ENCODE measurements around the gene RAD9A. TPM values are rescaled to one million over a fixed set of nuclear protein-coding genes. Genes with fewer than 3 reads are reported as not detected.

Gene RAD9A
- total RNA-seq, 6 donors from 2014 or later: 20.4 to 115 (median 28.2) TPM

DNA sequence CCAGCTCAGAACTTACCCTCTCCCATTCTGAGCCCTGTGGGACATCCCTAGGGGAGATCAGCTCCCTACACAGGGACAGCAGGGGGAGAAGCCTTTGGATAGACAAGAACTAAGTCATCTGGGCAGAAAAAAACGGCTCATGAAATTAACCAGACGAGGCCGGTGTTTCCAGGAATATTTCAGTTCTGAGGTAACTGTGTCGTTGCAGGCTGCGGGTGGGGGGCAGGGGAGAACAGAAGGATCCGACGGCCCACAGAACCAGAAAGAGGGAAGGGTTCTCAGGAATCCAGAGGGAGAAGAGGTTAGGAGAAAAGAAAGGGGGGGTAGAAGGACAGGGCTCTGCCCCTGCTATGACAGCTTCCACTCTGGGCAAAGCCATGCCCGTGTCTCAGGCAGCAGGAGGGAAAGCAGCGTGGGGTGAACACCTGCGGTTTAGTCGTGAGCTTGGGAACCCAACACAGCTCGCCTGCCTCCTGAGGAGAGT lies 21.9 kb upstream of the RAD9A start:
- H3K27ac ChIP-seq: peak overlapping the region; percentile 24 to 98 (median 78)
- no peak overlapping the region for H3K4me3 ChIP-seq
- no peak for TF ChIP-seq POLR2A (IDR thresholded peaks at IDR 0.05)
- TF ChIP-seq POLR2AphosphoS5 (IDR thresholded peaks at IDR 0.05): no peak
- TF ChIP-seq, protein P1, sequence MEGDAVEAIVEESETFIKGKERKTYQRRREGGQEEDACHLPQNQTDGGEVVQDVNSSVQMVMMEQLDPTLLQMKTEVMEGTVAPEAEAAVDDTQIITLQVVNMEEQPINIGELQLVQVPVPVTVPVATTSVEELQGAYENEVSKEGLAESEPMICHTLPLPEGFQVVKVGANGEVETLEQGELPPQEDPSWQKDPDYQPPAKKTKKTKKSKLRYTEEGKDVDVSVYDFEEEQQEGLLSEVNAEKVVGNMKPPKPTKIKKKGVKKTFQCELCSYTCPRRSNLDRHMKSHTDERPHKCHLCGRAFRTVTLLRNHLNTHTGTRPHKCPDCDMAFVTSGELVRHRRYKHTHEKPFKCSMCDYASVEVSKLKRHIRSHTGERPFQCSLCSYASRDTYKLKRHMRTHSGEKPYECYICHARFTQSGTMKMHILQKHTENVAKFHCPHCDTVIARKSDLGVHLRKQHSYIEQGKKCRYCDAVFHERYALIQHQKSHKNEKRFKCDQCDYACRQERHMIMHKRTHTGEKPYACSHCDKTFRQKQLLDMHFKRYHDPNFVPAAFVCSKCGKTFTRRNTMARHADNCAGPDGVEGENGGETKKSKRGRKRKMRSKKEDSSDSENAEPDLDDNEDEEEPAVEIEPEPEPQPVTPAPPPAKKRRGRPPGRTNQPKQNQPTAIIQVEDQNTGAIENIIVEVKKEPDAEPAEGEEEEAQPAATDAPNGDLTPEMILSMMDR (IDR thresholded peaks at IDR 0.05): no peak
- no peak for TF ChIP-seq EP300 (IDR thresholded peaks at IDR 0.05)
- no peaks in the 10 kb centered on the region for H3K27me3 ChIP-seq
- DNase-seq (no peak), ATAC-seq (ENCODE audit: low FRiP score in 2 of 2) (no peak)
- no peaks in the 10 kb centered on the region for H3K9me3 ChIP-seq
- peaks cover 0 to 6% (median 2%) of the 10 kb centered on the region in 4 donors for H3K36me3 ChIP-seq
- 40 to 49% methylated on average over 11 to 12 of the region's 12 CpGs for WGBS, 2 donors
- H3K4me1 ChIP-seq: peaks cover 62 to 91% (median 69%) of the 10 kb centered on the region in 4 donors

DNA sequence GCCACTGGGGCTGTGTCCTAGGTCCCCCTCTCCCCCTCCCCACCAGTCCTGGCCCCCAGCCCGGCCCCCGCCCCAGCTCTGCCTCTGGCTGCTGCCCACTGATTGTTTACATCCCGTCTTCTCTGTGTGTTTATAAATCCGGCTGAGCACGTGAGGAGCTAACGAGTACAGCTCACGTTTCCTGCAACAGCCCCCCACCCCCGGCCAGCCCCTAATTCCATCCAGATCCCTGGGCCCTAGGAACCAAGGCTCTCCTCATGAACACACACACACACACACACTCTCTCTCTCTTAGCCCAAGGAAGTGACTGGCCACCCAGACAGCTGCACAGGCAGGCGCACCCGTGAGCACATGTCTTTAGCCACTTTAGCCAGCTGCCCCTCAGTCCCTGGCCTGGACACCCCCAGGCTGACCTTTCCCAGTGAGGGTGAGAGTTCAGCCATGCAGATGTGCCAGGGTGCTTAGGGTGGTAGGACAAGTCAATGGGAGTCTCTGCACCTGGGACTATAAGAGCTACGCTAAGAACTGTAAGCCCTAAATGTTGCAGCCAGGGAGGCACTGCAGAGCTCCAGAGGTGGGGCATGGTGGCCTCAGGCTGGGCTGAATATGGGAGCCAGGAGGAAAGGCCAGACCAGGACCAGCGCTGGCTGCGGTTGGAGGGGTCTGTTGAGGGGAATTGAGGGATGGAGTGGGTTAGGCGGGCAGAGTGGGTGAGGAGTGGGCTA lies 21.3 kb upstream of the RAD9A start:
- no peaks in the 10 kb centered on the region for H3K36me3 ChIP-seq
- no peak for ATAC-seq (ENCODE audit: low FRiP score in 2 of 2)
- peak overlapping the region in 1 of 4 donors; percentile 10 for H3K4me3 ChIP-seq
- no peaks in the 10 kb centered on the region for H3K27me3 ChIP-seq
- 43 to 55% methylated on average over 12 to 14 of the region's 14 CpGs for WGBS, 2 donors
- H3K9me3 ChIP-seq: no peaks in the 10 kb centered on the region
- DNase-seq: no peak
- TF ChIP-seq POLR2AphosphoS5 (IDR thresholded peaks at IDR 0.05) (no peak), EP300 (IDR thresholded peaks at IDR 0.05) (peak in 1 of 4 donors; percentile 35)
- peak overlapping the region; percentile 24 to 98 (median 78) for H3K27ac ChIP-seq
- H3K4me1 ChIP-seq: peaks cover 63 to 93% (median 70%) of the 10 kb centered on the region in 4 donors

DNA sequence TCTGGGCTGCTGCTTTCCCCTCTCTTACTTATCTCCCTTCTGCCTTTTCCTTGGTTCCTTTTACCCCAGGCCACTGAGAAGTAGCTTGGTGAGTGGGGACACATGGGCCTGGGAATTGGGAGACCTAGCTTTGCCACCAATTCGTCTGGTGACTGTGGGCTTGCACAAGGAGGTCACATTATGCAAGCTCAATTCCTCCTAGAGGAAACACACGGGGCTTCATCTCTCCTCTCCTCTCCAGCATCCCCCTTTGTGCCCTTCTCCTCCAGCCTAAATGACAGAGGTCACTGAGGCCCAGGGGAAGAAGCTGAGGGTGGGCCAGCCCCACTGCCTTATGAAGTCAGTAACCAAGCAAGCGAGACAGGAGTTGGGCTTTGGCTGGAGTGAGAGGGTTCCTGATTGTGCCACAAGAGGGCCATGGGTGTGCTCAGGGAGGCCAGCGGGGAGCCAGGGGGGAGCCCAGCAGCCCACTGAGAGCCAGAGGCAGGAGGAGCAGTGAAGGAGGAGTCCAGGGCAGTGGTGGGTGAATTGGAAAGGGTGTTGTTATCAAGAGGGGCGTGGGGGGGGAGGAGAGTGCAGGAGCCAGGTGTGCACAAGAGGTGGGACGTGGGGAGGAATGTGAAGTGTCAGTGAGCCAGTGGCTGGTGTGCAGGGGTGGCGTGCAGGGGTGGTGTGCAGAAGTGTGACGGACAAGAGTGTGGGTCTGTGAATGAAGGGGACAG lies 20.4 kb upstream of the RAD9A start:
- peak overlapping the region; percentile 69 to 98 (median 90) for H3K27ac ChIP-seq
- peak overlapping the region in 2 of 4 donors; percentile 77 to 86 for H3K4me3 ChIP-seq
- DNase-seq: peak in 1 of 2 donors; percentile 54
- H3K9me3 ChIP-seq: no peaks in the 10 kb centered on the region
- peak; percentile 15 to 35 for ATAC-seq (ENCODE audit: low FRiP score in 2 of 2)
- TF ChIP-seq, protein P1 (IDR thresholded peaks at IDR 0.05): peak; percentile 33 to 74 (median 56)
- TF ChIP-seq POLR2AphosphoS5 (IDR thresholded peaks at IDR 0.05) (no peak), EP300 (IDR thresholded peaks at IDR 0.05) (no peak), POLR2A (IDR thresholded peaks at IDR 0.05) (no peak)
- H3K36me3 ChIP-seq: no peaks in the 10 kb centered on the region
- H3K4me1 ChIP-seq: peaks cover 56 to 85% (median 62%) of the 10 kb centered on the region in 4 donors
- WGBS, 2 donors: 24 to 45% methylated on average over 8 of the region's 8 CpGs
- H3K27me3 ChIP-seq: no peaks in the 10 kb centered on the region

DNA sequence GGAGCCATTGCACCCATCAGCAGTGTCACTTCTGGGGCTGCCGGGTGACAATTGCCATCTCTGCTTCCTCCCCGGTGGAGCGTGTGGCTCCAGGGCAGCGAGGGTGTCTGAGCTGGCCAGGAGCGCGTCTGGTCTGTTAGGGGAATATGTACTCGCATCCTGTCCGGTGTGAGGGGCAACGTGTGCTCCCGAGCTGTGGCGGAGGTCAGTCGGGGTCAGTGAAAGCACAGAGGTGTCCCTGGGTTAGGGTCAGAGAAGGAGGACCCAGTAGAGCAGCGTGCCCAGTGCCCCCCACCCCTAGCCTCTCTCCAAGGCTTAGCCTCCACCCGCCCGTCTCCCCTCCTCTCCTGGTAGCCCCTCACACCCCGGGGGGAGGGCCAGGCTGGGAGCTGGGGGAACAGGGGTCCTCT lies 19.9 kb upstream of the RAD9A start:
- DNase-seq: peak in 1 of 2 donors; percentile 53
- Histone ChIP-seq H3K27me3 (no peaks in the 10 kb centered on the region), H3K27ac (peak overlapping the region; percentile 88 to 99 (median 96)), H3K36me3 (no peaks in the 10 kb centered on the region), H3K4me3 (peak overlapping the region; percentile 71 to 86 (median 80)), H3K9me3 (no peaks in the 10 kb centered on the region), H3K4me1 (peaks cover 50 to 79% (median 57%) of the 10 kb centered on the region in 4 donors)
- no peak for ATAC-seq (ENCODE audit: low FRiP score in 2 of 2)
- 9 to 10% methylated on average over 13 to 16 of the region's 16 CpGs for WGBS, 2 donors
- TF ChIP-seq EP300 (IDR thresholded peaks at IDR 0.05): no peak
- TF ChIP-seq POLR2AphosphoS5 (IDR thresholded peaks at IDR 0.05): no peak
- TF ChIP-seq POLR2A (IDR thresholded peaks at IDR 0.05): no peak
- TF ChIP-seq, protein P1 (IDR thresholded peaks at IDR 0.05): no peak
